Measurements from ENCODE around the gene ZNF652. TPM values are rescaled to one million over a fixed set of nuclear protein-coding genes. Genes with fewer than 3 reads are reported as not detected.

Gene ZNF652
- total and polyA plus RNA-seq, 9 donors = 12.6 to 34.7 (median 17.0) TPM

- no peaks in the 10 kb centered on the region for H3K27me3 ChIP-seq (ENCODE audit: control insufficient read depth, insufficient read depth, low read length)
- peak overlapping the region; percentile 69 for H3K4me3 ChIP-seq (ENCODE audit: low read length)
- peaks cover 15% of the 10 kb centered on the region for H3K4me1 ChIP-seq (ENCODE audit: control insufficient read depth, insufficient read depth, low read length)
- no peaks in the 10 kb centered on the region for H3K9me3 ChIP-seq (replicated peaks; ENCODE audit: control insufficient read depth, low read depth, low read length)
- H3K36me3 ChIP-seq (ENCODE audit: control insufficient read depth, insufficient read depth, low read length) = no peaks in the 10 kb centered on the region
- H3K27ac ChIP-seq (ENCODE audit: low read length) = no peak overlapping the region
- DNase-seq = no peak
- 24% methylated on average over 4 of the region's 8 CpGs for WGBS (ENCODE audit: insufficient coverage)
These were observed 1.9 kb downstream of the ZNF652 start for GRCh38 chr17:49359990-49360795.

GRCh38 chr17:49358641-49359247, 3.3 kb downstream of the ZNF652 start:
- peak; percentile 58 for DNase-seq
- Histone ChIP-seq H3K4me1 (ENCODE audit: control insufficient read depth, insufficient read depth, low read length) (peaks cover 15% of the 10 kb centered on the region), H3K4me3 (ENCODE audit: low read length) (no peak overlapping the region), H3K36me3 (ENCODE audit: control insufficient read depth, insufficient read depth, low read length) (no peaks in the 10 kb centered on the region), H3K27ac (ENCODE audit: low read length) (no peak overlapping the region), H3K9me3 (replicated peaks; ENCODE audit: control insufficient read depth, low read depth, low read length) (no peaks in the 10 kb centered on the region), H3K27me3 (ENCODE audit: control insufficient read depth, insufficient read depth, low read length) (no peaks in the 10 kb centered on the region)
- WGBS (ENCODE audit: insufficient coverage) = no CpG with 5 or more reads among the region's 4 CpGs

GRCh38 chr17:49357516-49357915, 4.5 kb downstream of the ZNF652 start:
- Histone ChIP-seq H3K4me1 (ENCODE audit: control insufficient read depth, insufficient read depth, low read length) (peaks cover 13% of the 10 kb centered on the region), H3K27me3 (ENCODE audit: control insufficient read depth, insufficient read depth, low read length) (no peaks in the 10 kb centered on the region), H3K27ac (ENCODE audit: low read length) (no peak overlapping the region), H3K36me3 (ENCODE audit: control insufficient read depth, insufficient read depth, low read length) (no peaks in the 10 kb centered on the region), H3K9me3 (replicated peaks; ENCODE audit: control insufficient read depth, low read depth, low read length) (no peaks in the 10 kb centered on the region), H3K4me3 (ENCODE audit: low read length) (no peak overlapping the region)
- no CpG with 5 or more reads among the region's 3 CpGs for WGBS (ENCODE audit: insufficient coverage)
- DNase-seq = no peak

- no peak overlapping the region for H3K27ac ChIP-seq (ENCODE audit: low read length)
- H3K36me3 ChIP-seq (ENCODE audit: control insufficient read depth, insufficient read depth, low read length) = no peaks in the 10 kb centered on the region
- no peak overlapping the region for H3K4me3 ChIP-seq (ENCODE audit: low read length)
- no peaks in the 10 kb centered on the region for H3K27me3 ChIP-seq (ENCODE audit: control insufficient read depth, insufficient read depth, low read length)
- no CpG with 5 or more reads among the region's 5 CpGs for WGBS (ENCODE audit: insufficient coverage)
- no peaks in the 10 kb centered on the region for H3K9me3 ChIP-seq (replicated peaks; ENCODE audit: control insufficient read depth, low read depth, low read length)
- no peak for DNase-seq
- peaks cover 11% of the 10 kb centered on the region for H3K4me1 ChIP-seq (ENCODE audit: control insufficient read depth, insufficient read depth, low read length)
These were observed 5.7 kb downstream of the ZNF652 start for GRCh38 chr17:49356320-49356719.

DNA sequence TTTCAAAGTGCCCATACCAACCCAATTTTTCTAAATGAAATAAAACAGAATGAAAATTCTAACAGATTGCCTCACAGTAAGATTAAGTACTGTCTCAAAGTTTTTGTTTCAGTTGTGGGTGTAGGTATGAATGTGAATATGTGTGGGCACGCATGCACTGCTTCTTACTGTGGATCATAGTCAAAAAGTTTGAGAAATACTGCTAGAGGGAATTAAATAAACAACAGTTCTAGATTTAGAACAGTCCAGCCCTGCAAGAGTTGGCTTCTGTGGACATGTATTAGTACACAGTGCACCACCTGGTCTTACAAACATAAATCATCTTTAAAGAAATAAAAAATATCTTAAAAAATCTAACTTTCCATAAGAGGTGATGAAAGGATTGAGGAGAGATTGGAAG, 8.4 kb downstream of the ZNF652 start:
- Histone ChIP-seq H3K4me3 (ENCODE audit: low read length) (no peak overlapping the region), H3K9me3 (replicated peaks; ENCODE audit: control insufficient read depth, low read depth, low read length) (no peaks in the 10 kb centered on the region), H3K27ac (ENCODE audit: low read length) (no peak overlapping the region), H3K4me1 (ENCODE audit: control insufficient read depth, insufficient read depth, low read length) (peaks cover under 1% of the 10 kb centered on the region), H3K27me3 (ENCODE audit: control insufficient read depth, insufficient read depth, low read length) (no peaks in the 10 kb centered on the region), H3K36me3 (ENCODE audit: control insufficient read depth, insufficient read depth, low read length) (no peaks in the 10 kb centered on the region)
- no CpG with 5 or more reads among the region's 1 CpG for WGBS (ENCODE audit: insufficient coverage)
- DNase-seq = no peak

DNA sequence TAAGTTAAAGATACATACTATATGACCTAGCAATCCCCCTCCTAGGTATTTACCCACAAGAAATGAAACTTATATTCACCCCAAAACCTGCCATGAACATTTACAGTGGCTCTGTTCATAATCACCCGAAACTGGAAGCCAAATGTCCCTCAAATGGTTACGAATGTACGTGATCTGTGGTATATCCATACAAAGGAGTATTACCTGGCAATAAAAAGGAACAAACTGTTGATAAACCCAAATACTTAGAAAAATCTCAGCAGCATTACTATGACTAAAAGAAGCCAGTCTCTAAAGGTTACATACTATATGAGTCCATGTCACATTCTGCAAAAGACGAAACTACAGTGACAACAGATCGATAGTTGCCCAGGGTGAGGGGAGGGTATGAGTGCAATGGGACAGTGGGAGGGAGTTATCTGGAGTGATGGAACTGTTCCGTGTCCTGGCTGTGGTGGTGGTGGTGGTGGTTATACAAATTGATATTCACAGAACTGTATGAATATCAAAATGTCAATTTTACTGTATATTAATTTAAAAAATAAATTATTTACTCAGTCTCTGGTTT, 9.4 kb downstream of the ZNF652 start:
- no peaks in the 10 kb centered on the region for H3K27me3 ChIP-seq (ENCODE audit: control insufficient read depth, insufficient read depth, low read length)
- WGBS (ENCODE audit: insufficient coverage) = 100% methylated on average over 1 of the region's 6 CpGs
- no peaks in the 10 kb centered on the region for H3K4me1 ChIP-seq (ENCODE audit: control insufficient read depth, insufficient read depth, low read length)
- no peaks in the 10 kb centered on the region for H3K36me3 ChIP-seq (ENCODE audit: control insufficient read depth, insufficient read depth, low read length)
- H3K27ac ChIP-seq (ENCODE audit: low read length) = no peak overlapping the region
- no peak for DNase-seq
- H3K9me3 ChIP-seq (replicated peaks; ENCODE audit: control insufficient read depth, low read depth, low read length) = no peaks in the 10 kb centered on the region
- no peak overlapping the region for H3K4me3 ChIP-seq (ENCODE audit: low read length)

- H3K27me3 ChIP-seq (ENCODE audit: control insufficient read depth, insufficient read depth, low read length) = no peaks in the 10 kb centered on the region
- no peaks in the 10 kb centered on the region for H3K36me3 ChIP-seq (ENCODE audit: control insufficient read depth, insufficient read depth, low read length)
- H3K4me3 ChIP-seq (ENCODE audit: low read length) = no peak overlapping the region
- DNase-seq = no peak
- H3K27ac ChIP-seq (ENCODE audit: low read length) = no peak overlapping the region
- H3K9me3 ChIP-seq (replicated peaks; ENCODE audit: control insufficient read depth, low read depth, low read length) = no peaks in the 10 kb centered on the region
- WGBS (ENCODE audit: insufficient coverage) = no CpG with 5 or more reads among the region's 3 CpGs
- no peaks in the 10 kb centered on the region for H3K4me1 ChIP-seq (ENCODE audit: control insufficient read depth, insufficient read depth, low read length)
These were observed 10.4 kb downstream of the ZNF652 start for GRCh38 chr17:49351572-49352140.

DNA sequence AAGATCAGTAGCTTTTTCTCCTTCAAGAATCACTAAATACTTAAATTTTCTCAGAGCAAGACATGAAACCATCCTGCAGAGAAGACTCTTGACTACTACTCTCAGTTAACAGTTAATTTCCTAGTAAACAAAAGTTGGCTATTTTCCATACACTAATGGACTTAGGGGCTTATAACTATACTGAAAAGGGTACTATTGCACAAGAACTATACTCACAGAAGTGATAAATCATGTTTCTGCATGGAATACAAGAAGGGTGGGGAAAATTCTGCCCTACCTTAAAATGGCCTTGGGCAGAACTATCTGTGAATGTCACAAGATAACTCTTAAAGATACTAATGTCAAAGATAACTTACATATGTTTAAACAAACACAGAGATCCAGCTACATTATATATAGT, 12.5 kb downstream of the ZNF652 start:
- no peak overlapping the region for H3K4me3 ChIP-seq (ENCODE audit: low read length)
- H3K27me3 ChIP-seq (ENCODE audit: control insufficient read depth, insufficient read depth, low read length) = no peaks in the 10 kb centered on the region
- H3K27ac ChIP-seq (ENCODE audit: low read length) = no peak overlapping the region
- H3K9me3 ChIP-seq (replicated peaks; ENCODE audit: control insufficient read depth, low read depth, low read length) = no peaks in the 10 kb centered on the region
- no peak for DNase-seq
- no peaks in the 10 kb centered on the region for H3K4me1 ChIP-seq (ENCODE audit: control insufficient read depth, insufficient read depth, low read length)
- H3K36me3 ChIP-seq (ENCODE audit: control insufficient read depth, insufficient read depth, low read length) = no peaks in the 10 kb centered on the region

GRCh38 chr17:49344914-49345313, 17.1 kb downstream of the ZNF652 start:
- Histone ChIP-seq H3K27me3 (ENCODE audit: control insufficient read depth, insufficient read depth, low read length) (no peaks in the 10 kb centered on the region), H3K36me3 (ENCODE audit: control insufficient read depth, insufficient read depth, low read length) (no peaks in the 10 kb centered on the region), H3K9me3 (replicated peaks; ENCODE audit: control insufficient read depth, low read depth, low read length) (no peaks in the 10 kb centered on the region), H3K4me3 (ENCODE audit: low read length) (no peak overlapping the region), H3K4me1 (ENCODE audit: control insufficient read depth, insufficient read depth, low read length) (no peaks in the 10 kb centered on the region), H3K27ac (ENCODE audit: low read length) (no peak overlapping the region)
- no peak for DNase-seq
- 100% methylated on average over 1 of the region's 5 CpGs for WGBS (ENCODE audit: insufficient coverage)

- Histone ChIP-seq H3K4me3 (ENCODE audit: low read length) (no peak overlapping the region), H3K4me1 (ENCODE audit: control insufficient read depth, insufficient read depth, low read length) (no peaks in the 10 kb centered on the region), H3K27ac (ENCODE audit: low read length) (no peak overlapping the region), H3K9me3 (replicated peaks; ENCODE audit: control insufficient read depth, low read depth, low read length) (no peaks in the 10 kb centered on the region), H3K27me3 (ENCODE audit: control insufficient read depth, insufficient read depth, low read length) (no peaks in the 10 kb centered on the region), H3K36me3 (ENCODE audit: control insufficient read depth, insufficient read depth, low read length) (no peaks in the 10 kb centered on the region)
- WGBS (ENCODE audit: insufficient coverage) = no CpG with 5 or more reads among the region's 3 CpGs
- DNase-seq = peak; percentile 41
These were observed 18.8 kb downstream of the ZNF652 start for GRCh38 chr17:49343273-49343672.

Measured in muscle of leg (tissue), 11 donors.